K562 (cell line): ENCODE results near the gene RNU6-1.
A peak's percentile ranks its signal among the peaks of the same experiment; 100 is the strongest.

Source experiments
- EGR1 ChIP-seq: fragments of 450-650 bp; conservative IDR thresholded peaks from 2 replicates; pipeline ENCODE4 v1.6.1; 2017; ENCODE audit warnings: mild to moderate bottlenecking
- HDAC6 ChIP-seq: IDR thresholded peaks from 2 replicates; pipeline ENCODE4 v1.6.1; 2012; ENCODE audit warnings: low read depth, mild to moderate bottlenecking, control low read depth, inconsistent platforms, low read length, moderate library complexity
- MXI1 ChIP-seq: IDR thresholded peaks from 2 replicates; pipeline ENCODE4 v1.6.1; 2011; ENCODE audit warnings: low read depth, mild to moderate bottlenecking, improper control_type of control experiment, low read length
- POLR2AphosphoS5 ChIP-seq: IDR thresholded peaks from 2 replicates; pipeline ENCODE4 v1.6.1; 2011; ENCODE audit warnings: mild to moderate bottlenecking, low read depth, low read length, moderate library complexity; ENCODE audit not compliant: control insufficient read depth, insufficient read depth
- ZBTB49 ChIP-seq: sonication (generic); formaldehyde crosslinking; IDR thresholded peaks from 2 replicates; pipeline ENCODE4 v1.8.0; 2022; ENCODE audit warnings: missing genetic modification reagents, mild to moderate bottlenecking, borderline replicate concordance

GRCh38 chr15:67843571-67844387 is 3.9 kb upstream of the RNU6-1 start:
- no peak for TF ChIP-seq POLR2AphosphoS5
- TF ChIP-seq MXI1: no peak
- no peak for TF ChIP-seq ZBTB49 (CRISPR knock-in tag)
- no peak for TF ChIP-seq HDAC6
- TF ChIP-seq EGR1: peak; percentile 65
